Right atrium auricular region (tissue), 2 donors: ENCODE data around the gene OR9Q1. TPM values are rescaled to one million over a fixed set of nuclear protein-coding genes. Genes with fewer than 3 reads are reported as not detected.

Source experiments
- DNase-seq: peaks from one replicate; pipeline ENCODE4 v3.0.0-alpha.2; 2019; ENCODE audit warnings: low spot score
- H3K27ac ChIP-seq, 2 donors: fragments of 200-600 bp; sonication (generic); 1 replicate in 1 of 2; 2 replicates in 1 of 2; pipeline ENCODE4 v1.5.1; 2016 to 2019
- H3K27me3 ChIP-seq, 2 donors: fragments of 200-600 bp; sonication (generic); one replicate each; pipeline versions ENCODE4 v1.5.1 to v1.6.0; 2017 to 2019
- H3K36me3 ChIP-seq: fragments of 200-600 bp; sonication (generic); one replicate; pipeline ENCODE4 v1.5.1; 2016
- H3K4me1 ChIP-seq, 2 donors: fragments of 200-600 bp; sonication (generic); one replicate each; pipeline versions ENCODE4 v1.5.1 to v1.6.0; 2017 to 2019
- H3K4me3 ChIP-seq, 2 donors: fragments of 200-600 bp; sonication (generic); 1 replicate in 1 of 2; 2 replicates in 1 of 2; pipeline ENCODE4 v1.5.1; 2017 to 2019; ENCODE audit warnings: mild to moderate bottlenecking in 1 of 2, moderate library complexity in 1 of 2
- H3K9me3 ChIP-seq, 2 donors: fragments of 200-600 bp; sonication (generic); one replicate each; pipeline ENCODE4 v1.5.1; 2019
- CTCF ChIP-seq, 2 donors: fragments of 200-600 bp; sonication (generic); IDR thresholded peaks; one replicate each; pipeline ENCODE4 v1.5.1; 2019; ENCODE audit warnings: antibody characterized with exemption in 2 of 2
- total RNA-seq, 2 donors: library from RNA; depleted of rRNA; stranded (reverse); fragments of >200 nt; gene quantifications; one replicate each; pipeline ENCODE4 v1.1.0, GENCODE V29; 2016

The OR9Q1 gene
- total RNA-seq, 2 donors from 2014 or later, result not detected

DNA sequence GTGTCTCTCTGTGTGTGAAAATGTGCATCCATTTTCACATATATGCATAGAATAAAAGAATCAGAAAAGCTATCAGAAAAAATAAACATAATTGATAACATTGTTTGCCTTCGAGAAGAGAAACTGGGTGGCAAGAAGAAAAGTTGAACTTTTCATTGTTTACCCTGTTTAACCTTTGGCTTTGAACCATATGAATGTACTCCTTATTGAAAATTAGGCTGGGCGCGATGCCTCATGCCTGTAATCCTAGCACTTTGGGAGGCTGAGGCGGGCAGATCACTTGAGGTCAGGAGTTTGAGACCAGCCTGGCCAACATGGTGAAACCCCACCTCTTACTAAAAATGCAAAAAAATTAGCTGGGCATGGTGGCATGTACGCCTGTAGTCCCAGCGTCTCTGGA, 11.9 kb upstream of the OR9Q1 start:
- H3K9me3 ChIP-seq, result no peaks in the 10 kb centered on the region
- H3K4me3 ChIP-seq, result no peak overlapping the region
- H3K36me3 ChIP-seq, result no peaks in the 10 kb centered on the region
- H3K27me3 ChIP-seq, result no peaks in the 10 kb centered on the region
- TF ChIP-seq CTCF (IDR thresholded peaks at IDR 0.05), result no peak
- H3K4me1 ChIP-seq, result no peaks in the 10 kb centered on the region
- no peak for DNase-seq
- no peak overlapping the region for H3K27ac ChIP-seq

DNA sequence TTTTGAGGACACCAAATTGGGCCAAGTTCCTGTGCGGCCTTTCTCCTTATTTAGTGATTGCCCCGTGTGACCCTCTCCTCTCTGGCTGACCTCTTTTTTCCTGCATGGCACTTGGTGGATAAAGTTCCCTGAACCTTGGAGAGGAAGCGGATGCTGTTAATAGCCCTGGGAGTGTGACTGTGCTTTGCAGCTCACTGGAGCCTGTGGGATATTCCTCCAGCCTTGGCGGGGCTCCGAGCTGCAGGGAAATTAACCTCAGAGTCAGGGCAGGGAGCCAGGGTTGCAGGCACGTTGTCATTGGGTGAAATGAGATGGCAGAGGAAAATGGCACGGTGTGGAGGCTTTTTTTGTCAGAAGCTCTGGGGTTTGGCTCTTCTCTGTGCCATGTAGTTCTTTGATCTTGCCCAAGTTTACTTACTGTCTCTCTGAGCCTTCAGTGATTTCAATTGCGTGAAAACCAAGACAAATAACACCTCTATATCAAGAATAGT, 965 bp downstream of the OR9Q1 start:
- H3K36me3 ChIP-seq, result no peaks in the 10 kb centered on the region
- H3K27ac ChIP-seq, result peak overlapping the region in 1 of 2 donors; percentile 21
- no peaks in the 10 kb centered on the region for H3K27me3 ChIP-seq
- H3K9me3 ChIP-seq, result no peaks in the 10 kb centered on the region
- H3K4me3 ChIP-seq, result no peak overlapping the region
- peaks cover 0 to 7% of the 10 kb centered on the region in 2 donors for H3K4me1 ChIP-seq
- no peak for TF ChIP-seq CTCF (IDR thresholded peaks at IDR 0.05)
- peak; percentile 63 for DNase-seq

GRCh38 chr11:58027341-58027740, 3.7 kb downstream of the OR9Q1 start:
- H3K27ac ChIP-seq, result no peak overlapping the region

DNA sequence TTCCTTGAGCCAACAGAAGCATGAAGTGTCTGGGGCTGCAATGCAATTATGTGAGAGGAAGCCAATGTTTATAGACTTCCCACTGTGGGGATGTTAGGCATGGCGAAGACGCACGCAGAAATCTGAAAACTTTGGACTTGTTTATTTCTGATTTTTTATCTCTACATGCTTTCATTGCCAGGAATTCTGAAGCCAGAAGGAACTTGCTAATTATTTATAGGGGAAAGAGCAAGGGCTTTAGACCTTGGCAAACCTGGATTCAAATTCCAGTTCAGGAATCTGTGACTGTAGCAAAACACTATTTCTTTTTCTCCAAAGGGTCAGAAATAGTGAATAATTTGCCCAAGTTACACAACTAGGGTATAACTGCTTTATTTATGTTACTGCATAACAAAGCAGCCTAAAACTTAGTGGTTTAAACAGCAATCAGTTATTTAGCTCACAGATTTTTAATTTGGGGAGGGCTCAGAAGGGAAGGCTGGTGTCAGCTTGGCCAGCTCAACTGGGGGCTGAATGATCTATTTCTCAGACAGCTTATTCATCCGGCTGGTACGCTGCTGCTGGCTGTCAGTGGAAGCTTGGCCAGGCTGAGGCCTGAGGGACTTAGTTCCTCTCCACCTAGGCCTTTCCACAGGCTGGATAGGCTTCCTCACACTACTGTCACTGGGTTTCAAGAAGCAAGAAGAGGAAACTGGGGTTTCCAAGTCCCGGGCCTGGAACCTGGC, 5.2 kb downstream of the OR9Q1 start:
- Histone ChIP-seq H3K36me3 (no peaks in the 10 kb centered on the region), H3K27ac (peak overlapping the region in 1 of 2 donors; percentile 41), H3K27me3 (no peaks in the 10 kb centered on the region), H3K4me1 (peaks cover 0 to 7% of the 10 kb centered on the region in 2 donors), H3K4me3 (no peak overlapping the region), H3K9me3 (no peaks in the 10 kb centered on the region)
- peak; percentile 65 for DNase-seq
- TF ChIP-seq CTCF (IDR thresholded peaks at IDR 0.05), result no peak

More at GRCh38 chr11:58027341-58027740, 3.7 kb downstream of the OR9Q1 start:
- Histone ChIP-seq H3K4me3 (no peak overlapping the region), H3K27me3 (no peaks in the 10 kb centered on the region), H3K36me3 (no peaks in the 10 kb centered on the region), H3K4me1 (peaks cover 0 to 7% of the 10 kb centered on the region in 2 donors), H3K9me3 (no peaks in the 10 kb centered on the region)
- no peak for TF ChIP-seq CTCF (IDR thresholded peaks at IDR 0.05)
- no peak for DNase-seq

GRCh38 chr11:58030653-58031052, 7.0 kb downstream of the OR9Q1 start, which contains the start of gene OR6Q1:
TSS of gene OR6Q1 (plus strand) at chr11:58030953. CDS start at chr11:58030953, 0 bp downstream.
- TF ChIP-seq CTCF (IDR thresholded peaks at IDR 0.05), result no peak
- H3K4me1 ChIP-seq, result no peaks in the 10 kb centered on the region

More at GRCh38 chr11:58030653-58031052, 7.0 kb downstream of the OR9Q1 start, which contains the start of gene OR6Q1:
- no peak for DNase-seq
- Histone ChIP-seq H3K36me3 (no peaks in the 10 kb centered on the region), H3K27ac (no peak within 1 kb of the TSS), H3K9me3 (peaks cover 0 to 3% of the 10 kb centered on the region in 2 donors), H3K27me3 (no peaks in the 10 kb centered on the region), H3K4me3 (no peak within 1 kb of the TSS)
